HEK293 (cell line): Measurements from ENCODE around the gene IBA57.

Source experiments
- BCL6B ChIP-seq: fragments of 450-650 bp; formaldehyde crosslinking; IDR thresholded peaks from 2 replicates; pipeline ENCODE4 v1.5.1; 2017; ENCODE audit warnings: missing biosample characterization, missing genetic modification characterization
- CTCF ChIP-seq: fragments of 450-650 bp; formaldehyde crosslinking; IDR thresholded peaks from 2 replicates; pipeline ENCODE4 v1.5.1; 2016; ENCODE audit warnings: missing biosample characterization, missing genetic modification characterization
- SP3 ChIP-seq: fragments of 450-650 bp; formaldehyde crosslinking; IDR thresholded peaks from 2 replicates; pipeline ENCODE4 v1.5.1; 2016; ENCODE audit warnings: missing biosample characterization, missing genetic modification characterization
- YY1 ChIP-seq: fragments of 450-650 bp; formaldehyde crosslinking; IDR thresholded peaks from 2 replicates; pipeline ENCODE4 v1.5.1; 2018; ENCODE audit warnings: missing biosample characterization, missing genetic modification characterization
- ZBTB1 ChIP-seq: fragments of 450-650 bp; formaldehyde crosslinking; IDR thresholded peaks from 2 replicates; pipeline ENCODE4 v1.5.1; 2016; ENCODE audit warnings: missing biosample characterization, missing genetic modification characterization
- ZNF221 ChIP-seq: fragments of 450-650 bp; formaldehyde crosslinking; IDR thresholded peaks from 2 replicates; pipeline ENCODE4 v1.5.1; 2017; ENCODE audit warnings: missing biosample characterization, missing genetic modification characterization, borderline replicate concordance
- ZNF341 ChIP-seq: fragments of 450-650 bp; formaldehyde crosslinking; IDR thresholded peaks from 2 replicates; pipeline ENCODE4; 2016; ENCODE audit warnings: low read depth, missing biosample characterization, missing genetic modification characterization
- ZNF416 ChIP-seq: fragments of 450-650 bp; formaldehyde crosslinking; IDR thresholded peaks from 2 replicates; pipeline ENCODE4 v1.5.1; 2016; ENCODE audit warnings: missing biosample characterization, missing genetic modification characterization
- ZNF670 ChIP-seq: fragments of 450-650 bp; formaldehyde crosslinking; IDR thresholded peaks from 2 replicates; pipeline ENCODE4 v1.5.1; 2016; ENCODE audit warnings: missing biosample characterization, missing genetic modification characterization, low read depth
- ZNF768 ChIP-seq: fragments of 450-650 bp; formaldehyde crosslinking; IDR thresholded peaks from 2 replicates; pipeline ENCODE4 v1.5.1; 2018; ENCODE audit warnings: missing biosample characterization, mild to moderate bottlenecking, missing genetic modification characterization

- TF ChIP-seq ZNF221 (tag by site-specific recombination): no peak
- no peak for TF ChIP-seq ZBTB1 (tag by site-specific recombination)
- TF ChIP-seq ZNF768 (tag by site-specific recombination): no peak
- no peak for TF ChIP-seq BCL6B
- no peak for TF ChIP-seq ZNF416
- TF ChIP-seq CTCF (tag by site-specific recombination): no peak
- TF ChIP-seq SP3 (tag by site-specific recombination): no peak
- no peak for TF ChIP-seq YY1
- no peak for TF ChIP-seq ZNF670 (tag by site-specific recombination)
- TF ChIP-seq ZNF341: no peak; the same call in 1 of the 2 replicates
Measured at GRCh38 chr1:228148935-228149405, 16.6 kb upstream of the IBA57 start.
